Heart right ventricle (tissue), 16 donors: Measurements from ENCODE around the gene BCL2. TPM values are rescaled to one million over a fixed set of nuclear protein-coding genes. Genes with fewer than 3 reads are reported as not detected.

Source experiments
- ATAC-seq, 8 donors: fragments of 200-7000 bp; cut with Tn5 transposase; one replicate each; pipeline ENCODE4 v1.9.1; 2020; ENCODE audit warnings: mild to moderate bottlenecking in 8 of 8, moderate library complexity in 8 of 8, moderate number of reproducible peaks in 1 of 8
- DNase-seq, 2 donors: peaks; one replicate each; pipeline ENCODE4 v3.0.0-alpha.2; 2020
- H3K27ac ChIP-seq, 10 donors: fragments of 200-600 bp; sonication (generic) in 2 of 10; one replicate each; pipeline versions ENCODE4 v1.5.0 to v1.8.0; 2020 to 2022; ENCODE audit warnings: mild to moderate bottlenecking in 3 of 10
- H3K27me3 ChIP-seq, 7 donors: fragments of 200-600 bp; one replicate each; pipeline ENCODE4 v1.8.0; 2021 to 2022; ENCODE audit warnings: mild to moderate bottlenecking in 2 of 7
- H3K36me3 ChIP-seq, 9 donors: fragments of 200-600 bp; sonication (generic) in 1 of 9; one replicate each; pipeline versions ENCODE4 v1.5.0 to v1.8.0; 2020 to 2022; ENCODE audit warnings: mild to moderate bottlenecking in 2 of 9
- H3K4me1 ChIP-seq, 9 donors: fragments of 200-600 bp; sonication (generic) in 1 of 9; one replicate each; pipeline versions ENCODE4 v1.5.0 to v1.8.0; 2020 to 2022; ENCODE audit warnings: mild to moderate bottlenecking in 4 of 9
- H3K4me3 ChIP-seq, 10 donors: fragments of 200-600 bp; sonication (generic) in 2 of 10; one replicate each; pipeline versions ENCODE4 v1.5.0 to v1.8.0; 2020 to 2022; ENCODE audit warnings: mild to moderate bottlenecking in 7 of 10, moderate library complexity in 2 of 10
- H3K9me3 ChIP-seq, 11 donors: fragments of 200-600 bp in 10 of 11; sonication (generic) in 2 of 11; one replicate each; pipeline versions ENCODE4 v1.5.0 to v1.8.0; 2013 to 2022; ENCODE audit warnings: mild to moderate bottlenecking in 2 of 11, control low read depth in 1 of 11, moderate library complexity in 1 of 11
- WGBS, 2 donors: extraction: QIAGEN DNeasy Blood & Tissue Kit; methylation state at CpG; one replicate each; pipeline ENCODE4 v1.1.7; 2013; ENCODE audit warnings: inconsistent platforms in 1 of 2; 5-methylcytosine and 5-hydroxymethylcytosine counted together
- intact Hi-C, 10 donors: fragments of 100-400 bp; cut with DNase I; formaldehyde crosslinking; loops; one replicate each; pipeline versions ENCODE4 v1.11.1 to v1.14.2; 2022
- polyA plus RNA-seq, 2 donors: library from polyadenylated mRNA; stranded (reverse); fragments of 200-250 nt; gene quantifications; one replicate each; pipeline ENCODE4 v1.2.3, GENCODE V29; 2013
- total RNA-seq, 10 donors: library from RNA; stranded (reverse); fragmentation: NEBNext Ultra II Directional in 3 of 10; extraction: Animal tissue kit (Norgen Biotek cat#: 25700) in 3 of 10; gene quantifications; one replicate each; pipeline versions ENCODE4 v1.2.1 to v1.2.4, GENCODE V29; 2021 to 2023
- TF ChIP-seq, protein P1 (sequence below), 9 donors: fragments of 200-600 bp; sonication (generic) in 2 of 9; IDR thresholded peaks; one replicate each; pipeline versions ENCODE4 v1.5.0 to v1.8.0; 2021 to 2022; ENCODE audit warnings: antibody characterized with exemption in 9 of 9, mild to moderate bottlenecking in 5 of 9, moderate library complexity in 1 of 9
- donor health status: Arrhythmogenic right ventricular cardiomyopathy.
- donor health status: ischemic (EF 13 %, LVEDD 7.1; RV severe dilation, severe dysfunction).
- donor health status: healthy with polysubstance abuse.
- donor health status: DM: no; HTN: yes; CAD: no.
- donor health status: DM: no; HTN: no; CAD: no.
- donor health status: ischemic (EF 25% LVEDD 6.9; RV normal size, moderate dysfunction).
- donor health status: ischemic (EF 25% LVEDD 5.7; RV mildly dilated, moderate dysfunction).
- donor health status: healthy.
- donor health status: DM: yes; HTN: yes; CAD: no.
- donor health status: Ischemic cardiomyopathy.
- donor health status: ischemic (EF 35%, LVEDD 5.7; RV mildly dilated, moderate dysfunction).
- donor health status: nonischemic (EF 11% LVEDD 7.7; RV severe dilation, severe dysfunction).
- donor health status: DM: yes; HTN: yes; CAD: no.
- donor health status: PGD.
- donor health status: ischemic (EF 29% LVEDD 5.4; RV normal size, mild dysfunction).
- donor health status: nonischemic (EF 23%, LVEDD 6.1; RV moderate dilation, normal function).

The BCL2 gene
- total and polyA plus RNA-seq, 12 donors: 1.5 to 23.1 (median 9.6) TPM

DNA sequence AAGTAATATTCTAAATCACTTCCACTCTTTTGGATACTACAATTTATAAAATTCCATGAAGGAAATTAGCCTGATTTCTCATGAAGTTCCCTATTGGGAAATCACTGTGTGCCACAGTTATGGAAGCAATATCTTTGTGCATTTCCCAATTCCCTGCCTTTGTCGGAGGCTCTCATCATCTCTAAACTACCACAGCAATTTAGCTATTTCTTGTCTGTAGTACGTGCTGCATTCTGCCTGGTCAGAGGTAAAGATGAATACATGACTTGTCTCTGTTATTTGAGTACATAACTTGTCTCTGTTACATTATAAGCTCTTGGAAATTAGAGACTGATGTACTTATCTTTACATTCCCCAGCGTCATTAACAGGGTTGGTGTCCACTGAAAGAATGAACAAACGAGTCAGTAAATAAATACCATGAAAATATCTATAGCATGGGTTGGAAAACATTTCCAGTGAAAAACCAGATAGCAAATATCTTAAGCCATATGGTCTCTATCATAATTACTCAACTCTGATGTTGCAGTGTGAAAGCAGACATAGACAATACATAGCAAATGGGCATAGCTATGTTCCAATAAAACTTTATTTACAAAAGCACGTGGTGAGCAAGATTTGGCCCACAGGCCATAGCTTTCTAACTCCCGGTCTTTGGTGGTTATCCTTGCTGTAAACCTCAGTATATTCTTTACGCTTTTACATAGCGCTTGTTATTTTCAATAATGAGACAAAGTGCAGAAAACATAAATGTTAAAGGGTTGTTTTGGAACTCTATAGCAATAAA lies 78.8 kb downstream of the BCL2 start:
- H3K27me3 ChIP-seq: no peaks in the 10 kb centered on the region
- DNase-seq: no peak
- no peaks in the 10 kb centered on the region for H3K36me3 ChIP-seq
- intact Hi-C loops: loop anchor here in 2 of 10 donors (10.0 kb wide), 1 partner anchor 86 kb away; no protein-coding TSS in a partner anchor
- 73 to 76% methylated on average over 8 of the region's 8 CpGs for WGBS, 2 donors
- no peak overlapping the region for H3K27ac ChIP-seq
- TF ChIP-seq, protein P1, sequence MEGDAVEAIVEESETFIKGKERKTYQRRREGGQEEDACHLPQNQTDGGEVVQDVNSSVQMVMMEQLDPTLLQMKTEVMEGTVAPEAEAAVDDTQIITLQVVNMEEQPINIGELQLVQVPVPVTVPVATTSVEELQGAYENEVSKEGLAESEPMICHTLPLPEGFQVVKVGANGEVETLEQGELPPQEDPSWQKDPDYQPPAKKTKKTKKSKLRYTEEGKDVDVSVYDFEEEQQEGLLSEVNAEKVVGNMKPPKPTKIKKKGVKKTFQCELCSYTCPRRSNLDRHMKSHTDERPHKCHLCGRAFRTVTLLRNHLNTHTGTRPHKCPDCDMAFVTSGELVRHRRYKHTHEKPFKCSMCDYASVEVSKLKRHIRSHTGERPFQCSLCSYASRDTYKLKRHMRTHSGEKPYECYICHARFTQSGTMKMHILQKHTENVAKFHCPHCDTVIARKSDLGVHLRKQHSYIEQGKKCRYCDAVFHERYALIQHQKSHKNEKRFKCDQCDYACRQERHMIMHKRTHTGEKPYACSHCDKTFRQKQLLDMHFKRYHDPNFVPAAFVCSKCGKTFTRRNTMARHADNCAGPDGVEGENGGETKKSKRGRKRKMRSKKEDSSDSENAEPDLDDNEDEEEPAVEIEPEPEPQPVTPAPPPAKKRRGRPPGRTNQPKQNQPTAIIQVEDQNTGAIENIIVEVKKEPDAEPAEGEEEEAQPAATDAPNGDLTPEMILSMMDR (IDR thresholded peaks at IDR 0.05): no peak
- no peaks in the 10 kb centered on the region for H3K9me3 ChIP-seq
- H3K4me1 ChIP-seq: peaks cover 5 to 47% (median 25%) of the 10 kb centered on the region in 9 donors
- no peak overlapping the region for H3K4me3 ChIP-seq
- no peak for ATAC-seq

DNA sequence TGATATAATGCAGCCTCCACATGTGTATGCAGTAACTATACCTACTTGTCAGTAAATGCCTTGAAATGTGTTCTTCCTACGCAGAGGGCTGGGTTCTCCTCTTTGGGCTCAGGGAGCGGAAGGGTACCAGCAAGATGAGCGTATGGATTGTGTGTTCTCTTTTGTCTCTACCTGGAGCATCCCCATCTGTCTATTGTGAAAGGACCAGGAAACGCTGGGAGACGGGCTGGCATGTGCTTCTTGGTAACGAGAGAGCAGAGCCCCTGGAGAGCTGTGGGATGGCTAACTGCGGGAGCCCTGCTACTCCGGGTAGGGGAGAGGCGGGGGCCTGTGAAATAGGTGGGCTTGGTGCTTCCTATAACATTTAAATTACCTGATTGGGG lies 80.9 kb downstream of the BCL2 start:
- peak overlapping the region in 9 of 10 donors; percentile 11 to 89 (median 84) for H3K27ac ChIP-seq
- no peaks in the 10 kb centered on the region for H3K27me3 ChIP-seq
- no peak for DNase-seq
- no peaks in the 10 kb centered on the region for H3K9me3 ChIP-seq
- ATAC-seq: no peak
- WGBS, 2 donors: 88 to 89% methylated on average over 9 of the region's 9 CpGs
- TF ChIP-seq, protein P1 (IDR thresholded peaks at IDR 0.05): no peak
- H3K4me1 ChIP-seq: peaks cover 5 to 46% (median 25%) of the 10 kb centered on the region in 9 donors
- intact Hi-C loops: loop anchor here in 2 of 10 donors (10.0 kb wide), 1 partner anchor 76 kb away; the partner anchor contains the start of gene BCL2 (in 2 of the 2)
- no peak overlapping the region for H3K4me3 ChIP-seq
- H3K36me3 ChIP-seq: no peaks in the 10 kb centered on the region

DNA sequence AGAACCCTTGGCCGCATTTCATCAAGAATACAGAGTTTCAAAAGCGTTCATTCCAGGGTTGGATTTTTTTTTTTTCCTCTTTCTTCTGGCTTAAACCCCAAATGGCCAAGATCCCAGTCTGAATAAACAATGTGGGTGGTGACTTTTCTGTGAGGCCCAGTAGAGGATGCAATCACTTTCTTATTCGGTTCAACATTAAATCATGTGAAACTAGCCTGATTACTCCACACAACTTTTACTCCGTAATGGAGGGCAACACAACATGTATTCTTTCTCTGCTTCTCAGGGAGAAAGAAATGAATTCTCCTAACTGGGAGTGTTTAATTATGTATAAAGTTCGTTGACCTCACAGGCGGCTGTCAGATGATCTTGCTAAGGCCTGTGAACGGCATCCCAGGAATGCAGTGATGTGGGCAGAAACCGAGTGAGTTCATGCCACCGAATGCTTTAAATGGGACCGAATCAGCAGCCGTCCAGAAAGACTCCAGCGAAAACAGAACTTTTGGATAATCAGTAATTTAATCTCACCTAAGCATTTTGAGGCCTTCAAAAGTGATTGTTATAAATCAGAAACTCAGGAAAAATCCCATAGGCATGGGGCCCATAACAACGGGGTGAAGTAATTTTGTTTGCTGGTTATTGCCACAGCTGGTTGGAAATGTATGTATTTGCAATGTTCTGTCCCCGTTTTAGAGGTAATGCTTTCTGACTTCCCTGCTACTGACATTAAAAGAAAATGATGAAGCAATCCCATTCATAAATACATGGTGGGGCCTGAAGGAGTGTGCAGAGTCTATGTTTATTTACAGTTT lies 81.5 kb downstream of the BCL2 start:
- peaks cover 5 to 46% (median 25%) of the 10 kb centered on the region in 9 donors for H3K4me1 ChIP-seq
- intact Hi-C loops: loop anchor here in 2 of 10 donors (10.0 kb wide), 1 partner anchor 77 kb away; the partner anchor contains the start of gene BCL2 (in 2 of the 2)
- H3K9me3 ChIP-seq: no peaks in the 10 kb centered on the region
- ATAC-seq (peak; percentile 62 to 84 (median 78)), DNase-seq (peak in 1 of 2 donors; percentile 47)
- no peaks in the 10 kb centered on the region for H3K27me3 ChIP-seq
- H3K36me3 ChIP-seq: no peaks in the 10 kb centered on the region
- TF ChIP-seq, protein P1 (IDR thresholded peaks at IDR 0.05): no peak
- WGBS, 2 donors: 27 to 32% methylated on average over 14 of the region's 14 CpGs
- peak overlapping the region; percentile 11 to 89 (median 76) for H3K27ac ChIP-seq
- H3K4me3 ChIP-seq: peak overlapping the region in 4 of 10 donors; percentile 4 to 28 (median 14)
